ENCODE measurements around the gene CYB5R4.

Gene CYB5R4

GRCh38 chr6:83974409-83975050 is 115.0 kb downstream of the CYB5R4 start:
- ATAC-seq = no peak
- H3K4me1 Mint-ChIP-seq = no peaks in the 10 kb centered on the region
- H3K4me3 Mint-ChIP-seq = no peak overlapping the region
- H3K9me3 Mint-ChIP-seq = peaks cover 3% of the 10 kb centered on the region
- no peak for DNase-seq (ENCODE audit: low spot score in 2 of 2)
- no peaks in the 10 kb centered on the region for H3K36me3 Mint-ChIP-seq
- H3K27ac Mint-ChIP-seq = no peak overlapping the region

GRCh38 chr6:83976037-83976755 is 116.7 kb downstream of the CYB5R4 start:
- Mint-ChIP-seq H3K27ac (no peak overlapping the region), H3K4me1 (no peaks in the 10 kb centered on the region), H3K4me3 (no peak overlapping the region), H3K36me3 (no peaks in the 10 kb centered on the region), H3K9me3 (peaks cover 2% of the 10 kb centered on the region)
- no peak for ATAC-seq
- no peak for DNase-seq (ENCODE audit: low spot score in 2 of 2)

GRCh38 chr6:83976871-83977270 is 117.4 kb downstream of the CYB5R4 start:
- Mint-ChIP-seq H3K4me1 (no peaks in the 10 kb centered on the region), H3K4me3 (no peak overlapping the region), H3K9me3 (peaks cover 2% of the 10 kb centered on the region), H3K27ac (no peak overlapping the region), H3K36me3 (no peaks in the 10 kb centered on the region)
- ATAC-seq = no peak
- DNase-seq (ENCODE audit: low spot score in 2 of 2) = no peak

- Mint-ChIP-seq H3K9me3 (peaks cover 2% of the 10 kb centered on the region), H3K36me3 (no peaks in the 10 kb centered on the region), H3K4me1 (no peaks in the 10 kb centered on the region), H3K27ac (no peak overlapping the region), H3K4me3 (no peak overlapping the region)
- DNase-seq (ENCODE audit: low spot score in 2 of 2) (no peak), ATAC-seq (no peak)
These were observed 118.8 kb downstream of the CYB5R4 start for GRCh38 chr6:83978324-83978734.

- Mint-ChIP-seq H3K4me3 (no peak overlapping the region), H3K27ac (no peak overlapping the region), H3K9me3 (peaks cover 2% of the 10 kb centered on the region), H3K4me1 (no peaks in the 10 kb centered on the region), H3K36me3 (no peaks in the 10 kb centered on the region)
- ATAC-seq = no peak
- no peak for DNase-seq (ENCODE audit: low spot score in 2 of 2)
These were observed 119.5 kb downstream of the CYB5R4 start for GRCh38 chr6:83978997-83979396.

- H3K4me1 Mint-ChIP-seq = no peaks in the 10 kb centered on the region
- ATAC-seq (no peak), DNase-seq (ENCODE audit: low spot score in 2 of 2) (no peak)
- H3K4me3 Mint-ChIP-seq = no peak overlapping the region
- no peaks in the 10 kb centered on the region for H3K36me3 Mint-ChIP-seq
- no peak overlapping the region for H3K27ac Mint-ChIP-seq
- H3K9me3 Mint-ChIP-seq = peaks cover 2% of the 10 kb centered on the region
These were observed 124.9 kb downstream of the CYB5R4 start for GRCh38 chr6:83984411-83984810.

- DNase-seq (ENCODE audit: low spot score in 2 of 2) (no peak), ATAC-seq (no peak)
- no peaks in the 10 kb centered on the region for H3K4me1 Mint-ChIP-seq
- no peak overlapping the region for H3K4me3 Mint-ChIP-seq
- no peak overlapping the region for H3K27ac Mint-ChIP-seq
- no peaks in the 10 kb centered on the region for H3K36me3 Mint-ChIP-seq
- no peaks in the 10 kb centered on the region for H3K9me3 Mint-ChIP-seq
These were observed 125.8 kb downstream of the CYB5R4 start for GRCh38 chr6:83985308-83985713.

GRCh38 chr6:83985715-83986114 is 126.2 kb downstream of the CYB5R4 start:
- ATAC-seq (no peak), DNase-seq (ENCODE audit: low spot score in 2 of 2) (no peak)
- Mint-ChIP-seq H3K4me3 (no peak overlapping the region), H3K36me3 (no peaks in the 10 kb centered on the region), H3K27ac (no peak overlapping the region), H3K4me1 (no peaks in the 10 kb centered on the region), H3K9me3 (no peaks in the 10 kb centered on the region)

- ATAC-seq = no peak
These were observed 138.6 kb downstream of the CYB5R4 start for GRCh38 chr6:83998021-83998584.

GRCh38 chr6:84001119-84001518 is 141.6 kb downstream of the CYB5R4 start:
- Mint-ChIP-seq H3K4me1 (no peaks in the 10 kb centered on the region), H3K9me3 (peaks cover 3% of the 10 kb centered on the region), H3K36me3 (no peaks in the 10 kb centered on the region), H3K27ac (no peak overlapping the region), H3K4me3 (no peak overlapping the region)
- DNase-seq (ENCODE audit: low spot score in 2 of 2) = no peak
- ATAC-seq = no peak

More at GRCh38 chr6:83998021-83998584, 138.6 kb downstream of the CYB5R4 start:
- no peaks in the 10 kb centered on the region for H3K36me3 Mint-ChIP-seq
- H3K4me1 Mint-ChIP-seq = no peaks in the 10 kb centered on the region
- H3K9me3 Mint-ChIP-seq = peaks cover 6% of the 10 kb centered on the region
- no peak for DNase-seq (ENCODE audit: low spot score in 2 of 2)
- no peak overlapping the region for H3K4me3 Mint-ChIP-seq
- no peak overlapping the region for H3K27ac Mint-ChIP-seq

GRCh38 chr6:84002226-84002625 is 142.7 kb downstream of the CYB5R4 start:
- H3K4me1 Mint-ChIP-seq = no peaks in the 10 kb centered on the region
- DNase-seq (ENCODE audit: low spot score in 2 of 2) (no peak), ATAC-seq (no peak)
- no peak overlapping the region for H3K4me3 Mint-ChIP-seq
- H3K9me3 Mint-ChIP-seq = peaks cover 1% of the 10 kb centered on the region
- H3K36me3 Mint-ChIP-seq = no peaks in the 10 kb centered on the region
- no peak overlapping the region for H3K27ac Mint-ChIP-seq

GRCh38 chr6:84003131-84003530 is 143.6 kb downstream of the CYB5R4 start:
- no peak for ATAC-seq
- no peak for DNase-seq (ENCODE audit: low spot score in 2 of 2)
- Mint-ChIP-seq H3K27ac (no peak overlapping the region), H3K4me3 (no peak overlapping the region), H3K4me1 (no peaks in the 10 kb centered on the region), H3K9me3 (no peaks in the 10 kb centered on the region), H3K36me3 (no peaks in the 10 kb centered on the region)

GRCh38 chr6:84003654-84004053 is 144.2 kb downstream of the CYB5R4 start:
- H3K4me3 Mint-ChIP-seq = no peak overlapping the region
- H3K36me3 Mint-ChIP-seq = no peaks in the 10 kb centered on the region
- H3K9me3 Mint-ChIP-seq = no peaks in the 10 kb centered on the region
- no peak for DNase-seq (ENCODE audit: low spot score in 2 of 2)
- H3K27ac Mint-ChIP-seq = no peak overlapping the region
- no peak for ATAC-seq
- no peaks in the 10 kb centered on the region for H3K4me1 Mint-ChIP-seq

GRCh38 chr6:84007871-84008270 is 148.4 kb downstream of the CYB5R4 start:
- Mint-ChIP-seq H3K4me1 (no peaks in the 10 kb centered on the region), H3K27ac (no peak overlapping the region), H3K36me3 (no peaks in the 10 kb centered on the region), H3K9me3 (no peaks in the 10 kb centered on the region), H3K4me3 (no peak overlapping the region)
- no peak for DNase-seq (ENCODE audit: low spot score in 2 of 2)
- no peak for ATAC-seq

- no peak for ATAC-seq
- H3K9me3 Mint-ChIP-seq = no peaks in the 10 kb centered on the region
- DNase-seq (ENCODE audit: low spot score in 2 of 2) = no peak
- no peaks in the 10 kb centered on the region for H3K4me1 Mint-ChIP-seq
- no peak overlapping the region for H3K4me3 Mint-ChIP-seq
- no peaks in the 10 kb centered on the region for H3K36me3 Mint-ChIP-seq
- no peak overlapping the region for H3K27ac Mint-ChIP-seq
These were observed 153.9 kb downstream of the CYB5R4 start for GRCh38 chr6:84013354-84013753.

- no peaks in the 10 kb centered on the region for H3K36me3 Mint-ChIP-seq
- H3K4me3 Mint-ChIP-seq = no peak overlapping the region
- no peaks in the 10 kb centered on the region for H3K4me1 Mint-ChIP-seq
- no peaks in the 10 kb centered on the region for H3K9me3 Mint-ChIP-seq
- ATAC-seq = no peak
- DNase-seq (ENCODE audit: low spot score in 2 of 2) = no peak
- no peak overlapping the region for H3K27ac Mint-ChIP-seq
These were observed 154.4 kb downstream of the CYB5R4 start for GRCh38 chr6:84013931-84014330.

Measured in stimulated activated effector memory CD8-positive, alpha-beta T cell treated with anti-CD3 and anti-CD28 coated beads, Interleukin-12 subunit alpha, Interleukin-12 subunit beta, amount 100 ng/mL, for 72 hours (primary cell).